Measurements from ENCODE around the gene DYNC1I1.

DNA sequence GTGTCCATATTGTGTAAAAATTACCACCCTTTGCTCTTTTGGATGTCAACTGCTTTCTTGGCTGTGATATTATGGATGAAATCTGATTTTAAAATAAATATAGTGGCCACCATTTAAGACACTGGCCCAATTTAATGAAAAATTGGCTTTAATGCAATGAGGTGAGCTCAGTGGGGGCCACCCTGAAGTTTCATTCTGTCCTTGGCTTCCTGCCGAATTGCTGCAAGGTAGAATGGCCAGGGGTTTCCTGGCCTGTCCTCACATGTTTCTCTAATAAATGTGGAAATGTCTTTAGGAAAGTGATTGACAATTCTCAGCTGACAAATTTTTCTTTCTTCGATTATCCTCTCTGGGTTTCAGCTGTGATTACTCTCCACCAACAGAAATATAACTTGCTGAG, 36.0 kb downstream of the DYNC1I1 start:
- no peak for TF ChIP-seq GATA2 (IDR thresholded peaks at IDR 0.05; ENCODE audit: low read depth, low read length)
- no peak for TF ChIP-seq GATA3 (IDR thresholded peaks at IDR 0.05; ENCODE audit: low read depth, low read length)
